ENCODE measurements around the gene NSL1.

GRCh38 chr1:212754193-212754592, 37.4 kb downstream of the NSL1 start:
- TF ChIP-seq EZH2 (IDR thresholded peaks at IDR 0.05; ENCODE audit: insufficient read depth, poor library complexity, severe bottlenecking) (no peak), EZH2phosphoT487 (IDR thresholded peaks at IDR 0.05; ENCODE audit: insufficient read depth, low read depth) (no peak)

Measured in GM23248 (cell line).